ENCODE data around the gene STX1B. TPM values are rescaled to one million over a fixed set of nuclear protein-coding genes. Genes with fewer than 3 reads are reported as not detected.

The STX1B gene
- total RNA-seq, 1 donor, result 0.63 TPM

- H3K9me3 ChIP-seq (ENCODE audit: low read depth, low read length), result no peaks in the 10 kb centered on the region
- H3K27me3 ChIP-seq (ENCODE audit: insufficient read depth, low read length), result no peaks in the 10 kb centered on the region
- no peak overlapping the region for H3K4me3 ChIP-seq (ENCODE audit: low read length)
- H3K4me1 ChIP-seq (ENCODE audit: insufficient read depth, low read length), result peaks cover 24% of the 10 kb centered on the region
Observed at GRCh38 chr16:30992931-30993816, 17.3 kb downstream of the STX1B start.

- Histone ChIP-seq H3K4me1 (ENCODE audit: insufficient read depth, low read length) (peaks cover 22% of the 10 kb centered on the region), H3K27me3 (ENCODE audit: insufficient read depth, low read length) (no peaks in the 10 kb centered on the region), H3K4me3 (ENCODE audit: low read length) (no peak overlapping the region), H3K9me3 (ENCODE audit: low read depth, low read length) (no peaks in the 10 kb centered on the region)
Observed at GRCh38 chr16:30992276-30992780, 18.1 kb downstream of the STX1B start.

- Histone ChIP-seq H3K4me3 (ENCODE audit: low read length) (no peak overlapping the region), H3K4me1 (ENCODE audit: insufficient read depth, low read length) (peaks cover 11% of the 10 kb centered on the region)
Observed at GRCh38 chr16:30991052-30991451, 19.4 kb downstream of the STX1B start.

GRCh38 chr16:30990105-30990504 is 20.3 kb downstream of the STX1B start:
- Histone ChIP-seq H3K4me1 (ENCODE audit: insufficient read depth, low read length) (peaks cover 15% of the 10 kb centered on the region), H3K4me3 (ENCODE audit: low read length) (no peak overlapping the region), H3K9me3 (ENCODE audit: low read depth, low read length) (no peaks in the 10 kb centered on the region), H3K27me3 (ENCODE audit: insufficient read depth, low read length) (no peaks in the 10 kb centered on the region)

More at GRCh38 chr16:30991052-30991451, 19.4 kb downstream of the STX1B start:
- Histone ChIP-seq H3K9me3 (ENCODE audit: low read depth, low read length) (no peaks in the 10 kb centered on the region), H3K27me3 (ENCODE audit: insufficient read depth, low read length) (no peaks in the 10 kb centered on the region)

GRCh38 chr16:30989469-30990047 is 20.9 kb downstream of the STX1B start:
- H3K4me1 ChIP-seq (ENCODE audit: insufficient read depth, low read length), result peaks cover 20% of the 10 kb centered on the region
- no peaks in the 10 kb centered on the region for H3K9me3 ChIP-seq (ENCODE audit: low read depth, low read length)
- no peaks in the 10 kb centered on the region for H3K27me3 ChIP-seq (ENCODE audit: insufficient read depth, low read length)
- H3K4me3 ChIP-seq (ENCODE audit: low read length), result no peak overlapping the region

- H3K4me1 ChIP-seq (ENCODE audit: insufficient read depth, low read length), result peaks cover 9% of the 10 kb centered on the region
- no peaks in the 10 kb centered on the region for H3K27me3 ChIP-seq (ENCODE audit: insufficient read depth, low read length)
- H3K4me3 ChIP-seq (ENCODE audit: low read length), result no peak overlapping the region
- no peaks in the 10 kb centered on the region for H3K9me3 ChIP-seq (ENCODE audit: low read depth, low read length)
Observed at GRCh38 chr16:30987581-30988190, 22.8 kb downstream of the STX1B start.

GRCh38 chr16:30986129-30986991 is 24.1 kb downstream of the STX1B start:
- Histone ChIP-seq H3K9me3 (ENCODE audit: low read depth, low read length) (no peaks in the 10 kb centered on the region), H3K4me3 (ENCODE audit: low read length) (no peak overlapping the region), H3K4me1 (ENCODE audit: insufficient read depth, low read length) (peaks cover 9% of the 10 kb centered on the region), H3K27me3 (ENCODE audit: insufficient read depth, low read length) (no peaks in the 10 kb centered on the region)

GRCh38 chr16:30985401-30986128 is 24.9 kb downstream of the STX1B start:
- Histone ChIP-seq H3K27me3 (ENCODE audit: insufficient read depth, low read length) (no peaks in the 10 kb centered on the region), H3K9me3 (ENCODE audit: low read depth, low read length) (no peaks in the 10 kb centered on the region), H3K4me3 (ENCODE audit: low read length) (no peak overlapping the region), H3K4me1 (ENCODE audit: insufficient read depth, low read length) (peaks cover 9% of the 10 kb centered on the region)

GRCh38 chr16:30984669-30985400 is 25.6 kb downstream of the STX1B start, which contains the start of gene HSD3B7:
Gene HSD3B7, plus strand, starts transcription at chr16:30985207. Its CDS starts 452 bp downstream, at chr16:30985659.
- Histone ChIP-seq H3K9me3 (ENCODE audit: low read depth, low read length) (no peaks in the 10 kb centered on the region), H3K4me3 (ENCODE audit: low read length) (no peak within 1 kb of the TSS), H3K4me1 (ENCODE audit: insufficient read depth, low read length) (peaks cover 9% of the 10 kb centered on the region), H3K27me3 (ENCODE audit: insufficient read depth, low read length) (no peaks in the 10 kb centered on the region)

GRCh38 chr16:30983898-30984610 is 26.4 kb downstream of the STX1B start:
- Histone ChIP-seq H3K4me1 (ENCODE audit: insufficient read depth, low read length) (peaks cover 9% of the 10 kb centered on the region), H3K9me3 (ENCODE audit: low read depth, low read length) (no peaks in the 10 kb centered on the region), H3K27me3 (ENCODE audit: insufficient read depth, low read length) (no peaks in the 10 kb centered on the region), H3K4me3 (ENCODE audit: low read length) (no peak overlapping the region)

- Histone ChIP-seq H3K4me1 (ENCODE audit: insufficient read depth, low read length) (peaks cover 9% of the 10 kb centered on the region), H3K9me3 (ENCODE audit: low read depth, low read length) (no peaks in the 10 kb centered on the region), H3K27me3 (ENCODE audit: insufficient read depth, low read length) (no peaks in the 10 kb centered on the region), H3K4me3 (ENCODE audit: low read length) (no peak overlapping the region)
Observed at GRCh38 chr16:30983289-30983889, 27.0 kb downstream of the STX1B start.

- H3K4me3 ChIP-seq (ENCODE audit: low read length), result no peak overlapping the region
- no peaks in the 10 kb centered on the region for H3K27me3 ChIP-seq (ENCODE audit: insufficient read depth, low read length)
- H3K4me1 ChIP-seq (ENCODE audit: insufficient read depth, low read length), result peaks cover 9% of the 10 kb centered on the region
- H3K9me3 ChIP-seq (ENCODE audit: low read depth, low read length), result no peaks in the 10 kb centered on the region
Observed at GRCh38 chr16:30982548-30983288, 27.7 kb downstream of the STX1B start.

Data from mononuclear cell (primary cell).